22Rv1 (cell line): ENCODE data around the gene MAGIX.

Experiments
- ZFX ChIP-seq: fragments of 450-650 bp; IDR thresholded peaks from 2 replicates; pipeline ENCODE4 v1.6.1; 2017; ENCODE audit warnings: antibody characterized with exemption, borderline replicate concordance
- TF ChIP-seq, protein P1 (sequence below): fragments of 450-650 bp; IDR thresholded peaks from 2 replicates; pipeline ENCODE4 v1.5.1; 2017; ENCODE audit warnings: mild to moderate bottlenecking

DNA sequence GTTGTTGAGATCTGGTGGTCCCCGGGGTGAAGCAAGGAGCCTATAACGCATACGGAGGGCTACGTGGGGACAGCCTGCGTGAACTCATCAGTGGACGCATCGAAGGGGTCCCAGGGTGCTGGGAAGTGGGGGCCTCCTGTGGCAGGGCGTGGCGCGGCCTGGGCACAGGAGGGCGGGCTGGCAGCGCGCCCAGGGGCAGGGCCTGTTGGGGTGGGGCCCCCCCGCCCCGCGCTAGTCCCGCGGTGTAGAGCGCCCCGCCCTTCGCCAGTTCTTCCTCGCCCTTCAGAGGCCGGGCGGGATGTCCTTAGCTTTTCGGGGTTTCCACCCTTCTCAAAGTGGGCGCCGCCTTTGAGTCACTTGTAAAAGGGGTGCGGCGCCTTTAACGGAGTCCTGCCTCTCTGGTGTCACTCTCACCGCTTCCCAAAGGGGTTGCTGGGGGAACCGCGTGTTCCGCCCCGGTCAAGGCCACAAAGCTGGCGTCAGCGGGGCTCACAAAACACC is 9.8 kb downstream of the MAGIX start:
- TF ChIP-seq, protein P1, sequence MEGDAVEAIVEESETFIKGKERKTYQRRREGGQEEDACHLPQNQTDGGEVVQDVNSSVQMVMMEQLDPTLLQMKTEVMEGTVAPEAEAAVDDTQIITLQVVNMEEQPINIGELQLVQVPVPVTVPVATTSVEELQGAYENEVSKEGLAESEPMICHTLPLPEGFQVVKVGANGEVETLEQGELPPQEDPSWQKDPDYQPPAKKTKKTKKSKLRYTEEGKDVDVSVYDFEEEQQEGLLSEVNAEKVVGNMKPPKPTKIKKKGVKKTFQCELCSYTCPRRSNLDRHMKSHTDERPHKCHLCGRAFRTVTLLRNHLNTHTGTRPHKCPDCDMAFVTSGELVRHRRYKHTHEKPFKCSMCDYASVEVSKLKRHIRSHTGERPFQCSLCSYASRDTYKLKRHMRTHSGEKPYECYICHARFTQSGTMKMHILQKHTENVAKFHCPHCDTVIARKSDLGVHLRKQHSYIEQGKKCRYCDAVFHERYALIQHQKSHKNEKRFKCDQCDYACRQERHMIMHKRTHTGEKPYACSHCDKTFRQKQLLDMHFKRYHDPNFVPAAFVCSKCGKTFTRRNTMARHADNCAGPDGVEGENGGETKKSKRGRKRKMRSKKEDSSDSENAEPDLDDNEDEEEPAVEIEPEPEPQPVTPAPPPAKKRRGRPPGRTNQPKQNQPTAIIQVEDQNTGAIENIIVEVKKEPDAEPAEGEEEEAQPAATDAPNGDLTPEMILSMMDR: no peak
- no peak for TF ChIP-seq ZFX
